ENCODE measurements around the gene RPP38.

The RPP38 gene

GRCh38 chr10:15136129-15137035 is 39.2 kb downstream of the RPP38 start:
- H3K27me3 ChIP-seq (ENCODE audit: insufficient read depth, poor library complexity, severe bottlenecking): no peaks in the 10 kb centered on the region
- H3K4me3 ChIP-seq (replicated peaks; ENCODE audit: insufficient read depth, low read length): no peak overlapping the region
- H3K27ac ChIP-seq (replicated peaks): no peak overlapping the region
- no peak for DNase-seq (ENCODE audit: low read depth in 1 of 2, low spot score in 1 of 2)
- no peak for TF ChIP-seq GABPA (IDR thresholded peaks at IDR 0.05; ENCODE audit: low read depth)
- TF ChIP-seq, protein P1, sequence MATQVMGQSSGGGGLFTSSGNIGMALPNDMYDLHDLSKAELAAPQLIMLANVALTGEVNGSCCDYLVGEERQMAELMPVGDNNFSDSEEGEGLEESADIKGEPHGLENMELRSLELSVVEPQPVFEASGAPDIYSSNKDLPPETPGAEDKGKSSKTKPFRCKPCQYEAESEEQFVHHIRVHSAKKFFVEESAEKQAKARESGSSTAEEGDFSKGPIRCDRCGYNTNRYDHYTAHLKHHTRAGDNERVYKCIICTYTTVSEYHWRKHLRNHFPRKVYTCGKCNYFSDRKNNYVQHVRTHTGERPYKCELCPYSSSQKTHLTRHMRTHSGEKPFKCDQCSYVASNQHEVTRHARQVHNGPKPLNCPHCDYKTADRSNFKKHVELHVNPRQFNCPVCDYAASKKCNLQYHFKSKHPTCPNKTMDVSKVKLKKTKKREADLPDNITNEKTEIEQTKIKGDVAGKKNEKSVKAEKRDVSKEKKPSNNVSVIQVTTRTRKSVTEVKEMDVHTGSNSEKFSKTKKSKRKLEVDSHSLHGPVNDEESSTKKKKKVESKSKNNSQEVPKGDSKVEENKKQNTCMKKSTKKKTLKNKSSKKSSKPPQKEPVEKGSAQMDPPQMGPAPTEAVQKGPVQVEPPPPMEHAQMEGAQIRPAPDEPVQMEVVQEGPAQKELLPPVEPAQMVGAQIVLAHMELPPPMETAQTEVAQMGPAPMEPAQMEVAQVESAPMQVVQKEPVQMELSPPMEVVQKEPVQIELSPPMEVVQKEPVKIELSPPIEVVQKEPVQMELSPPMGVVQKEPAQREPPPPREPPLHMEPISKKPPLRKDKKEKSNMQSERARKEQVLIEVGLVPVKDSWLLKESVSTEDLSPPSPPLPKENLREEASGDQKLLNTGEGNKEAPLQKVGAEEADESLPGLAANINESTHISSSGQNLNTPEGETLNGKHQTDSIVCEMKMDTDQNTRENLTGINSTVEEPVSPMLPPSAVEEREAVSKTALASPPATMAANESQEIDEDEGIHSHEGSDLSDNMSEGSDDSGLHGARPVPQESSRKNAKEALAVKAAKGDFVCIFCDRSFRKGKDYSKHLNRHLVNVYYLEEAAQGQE (IDR thresholded peaks at IDR 0.05; ENCODE audit: insufficient replicate concordance, low read depth): no peak
- TF ChIP-seq SPI1 (IDR thresholded peaks at IDR 0.05; ENCODE audit: borderline replicate concordance, low read depth): no peak
- TF ChIP-seq POLR2AphosphoS5 (IDR thresholded peaks at IDR 0.05; ENCODE audit: low read depth): no peak
- no peak for TF ChIP-seq CTCF (IDR thresholded peaks at IDR 0.05; ENCODE audit: insufficient read depth, low read length)

GRCh38 chr10:15137036-15137359 is 39.8 kb downstream of the RPP38 start:
- no peak for TF ChIP-seq POLR2AphosphoS5 (IDR thresholded peaks at IDR 0.05; ENCODE audit: low read depth)
- Histone ChIP-seq H3K27me3 (ENCODE audit: insufficient read depth, poor library complexity, severe bottlenecking) (no peaks in the 10 kb centered on the region), H3K27ac (replicated peaks) (no peak overlapping the region), H3K4me3 (replicated peaks; ENCODE audit: insufficient read depth, low read length) (no peak overlapping the region)
- DNase-seq (ENCODE audit: low read depth in 1 of 2, low spot score in 1 of 2): no peak

- no peak overlapping the region for H3K27ac ChIP-seq (replicated peaks)
- no peak overlapping the region for H3K4me3 ChIP-seq (replicated peaks; ENCODE audit: insufficient read depth, low read length)
- DNase-seq (ENCODE audit: low read depth in 1 of 2, low spot score in 1 of 2): no peak
- TF ChIP-seq, protein P1 (IDR thresholded peaks at IDR 0.05; ENCODE audit: insufficient replicate concordance, low read depth): no peak
- TF ChIP-seq POLR2AphosphoS5 (IDR thresholded peaks at IDR 0.05; ENCODE audit: low read depth) (no peak), GABPA (IDR thresholded peaks at IDR 0.05; ENCODE audit: low read depth) (no peak), CTCF (IDR thresholded peaks at IDR 0.05; ENCODE audit: insufficient read depth, low read length) (no peak), SPI1 (IDR thresholded peaks at IDR 0.05; ENCODE audit: borderline replicate concordance, low read depth) (no peak)
- no peaks in the 10 kb centered on the region for H3K27me3 ChIP-seq (ENCODE audit: insufficient read depth, poor library complexity, severe bottlenecking)
Observed at GRCh38 chr10:15137636-15138035, 40.5 kb downstream of the RPP38 start.

- DNase-seq (ENCODE audit: low read depth in 1 of 2, low spot score in 1 of 2): no peak
- Histone ChIP-seq H3K4me3 (replicated peaks; ENCODE audit: insufficient read depth, low read length) (no peak overlapping the region), H3K27ac (replicated peaks) (no peak overlapping the region), H3K27me3 (ENCODE audit: insufficient read depth, poor library complexity, severe bottlenecking) (no peaks in the 10 kb centered on the region)
- TF ChIP-seq SPI1 (IDR thresholded peaks at IDR 0.05; ENCODE audit: borderline replicate concordance, low read depth) (no peak), GABPA (IDR thresholded peaks at IDR 0.05; ENCODE audit: low read depth) (no peak), POLR2AphosphoS5 (IDR thresholded peaks at IDR 0.05; ENCODE audit: low read depth) (no peak), CTCF (IDR thresholded peaks at IDR 0.05; ENCODE audit: insufficient read depth, low read length) (no peak)
- TF ChIP-seq, protein P1 (IDR thresholded peaks at IDR 0.05; ENCODE audit: insufficient replicate concordance, low read depth): no peak
Observed at GRCh38 chr10:15140698-15141097, 43.5 kb downstream of the RPP38 start.
